ENCODE data around the gene ZBTB34.
"Not testable (repeated sequence)": the region's sequence is repeated elsewhere in the genome, so short reads cannot be mapped to it uniquely, and the experiment has no call there.

The ZBTB34 gene

GRCh38 chr9:126860077-126860756 lies at the start of gene ZBTB34:
ZBTB34 (plus strand) TSS chr9:126860639; CDS start chr9:126879400, 18,761 bp downstream.
- peak; percentile 88 for DNase-seq

- no peak for DNase-seq
Measured at GRCh38 chr9:126813072-126813471, 47.4 kb upstream of the ZBTB34 start.

GRCh38 chr9:126814091-126814490 lies 46.3 kb upstream of the ZBTB34 start:
- no peak for DNase-seq

- DNase-seq = not testable (repeated sequence)
Measured at GRCh38 chr9:126817615-126818014, 42.8 kb upstream of the ZBTB34 start.

- DNase-seq = no peak
Measured at GRCh38 chr9:126818482-126818881, 42.0 kb upstream of the ZBTB34 start.

- DNase-seq = no peak
Measured at GRCh38 chr9:126819482-126819881, 41.0 kb upstream of the ZBTB34 start.

- no peak for DNase-seq
Measured at GRCh38 chr9:126822278-126822677, 38.2 kb upstream of the ZBTB34 start.

- DNase-seq = no peak
Measured at GRCh38 chr9:126822873-126823272, 37.6 kb upstream of the ZBTB34 start.

- not testable (repeated sequence) for DNase-seq
Measured at GRCh38 chr9:126824052-126824451, 36.4 kb upstream of the ZBTB34 start.

- DNase-seq = no peak
Measured at GRCh38 chr9:126827227-126827626, 33.2 kb upstream of the ZBTB34 start.

GRCh38 chr9:126829035-126829434 lies 31.4 kb upstream of the ZBTB34 start:
- no peak for DNase-seq

- DNase-seq = no peak
Measured at GRCh38 chr9:126830827-126831226, 29.6 kb upstream of the ZBTB34 start.

GRCh38 chr9:126832440-126832839 lies 28.0 kb upstream of the ZBTB34 start:
- DNase-seq = no peak

GRCh38 chr9:126833020-126833419 lies 27.4 kb upstream of the ZBTB34 start:
- no peak for DNase-seq

GRCh38 chr9:126833710-126834345 lies 26.6 kb upstream of the ZBTB34 start:
- no peak for DNase-seq

GRCh38 chr9:126834672-126835071 lies 25.8 kb upstream of the ZBTB34 start:
- DNase-seq = no peak

- no peak for DNase-seq
Measured at GRCh38 chr9:126836216-126836615, 24.2 kb upstream of the ZBTB34 start.

- no peak for DNase-seq
Measured at GRCh38 chr9:126838055-126838811, 22.2 kb upstream of the ZBTB34 start.

GRCh38 chr9:126838895-126839294 lies 21.5 kb upstream of the ZBTB34 start:
- DNase-seq = no peak

- DNase-seq = no peak
Measured at GRCh38 chr9:126839301-126839700, 21.1 kb upstream of the ZBTB34 start.

GRCh38 chr9:126842220-126842842 lies 18.1 kb upstream of the ZBTB34 start:
- no peak for DNase-seq

- DNase-seq = no peak
Measured at GRCh38 chr9:126842977-126843799, 17.3 kb upstream of the ZBTB34 start.

- no peak for DNase-seq
Measured at GRCh38 chr9:126844085-126844484, 16.4 kb upstream of the ZBTB34 start.

All from right forelimb (tissue), 1 donor.